GM12878 (cell line): Measurements from ENCODE around the gene MTCH2. TPM values are rescaled to one million over a fixed set of nuclear protein-coding genes. Genes with fewer than 3 reads are reported as not detected.

ENCODE experiments used
- ATAC-seq: fragments of 200-7000 bp; cut with Tn5 transposase; 3 replicates; pipeline ENCODE4 v1.9.1; 2020; ENCODE audit warnings: mild to moderate bottlenecking, moderate library complexity
- BruUV-seq: library from RNA; stranded (reverse); fragments of 400-500 nt; replicated peaks from 2 replicates; lab custom pipeline; 2021; lab: Mats Ljungman, UMichigan
- CTCF ChIA-PET: fragments of 300-600 bp; sonication (Branson Sonifier 250); formaldehyde crosslinking; extraction: SDS; loops from one replicate; lab custom pipeline; 2021; ENCODE audit warnings: inconsistent platforms; lab: Yijun Ruan, JAX
- POLR2A ChIA-PET: fragments of 350-600 bp; formaldehyde crosslinking; extraction: SDS; loops from one replicate; lab custom pipeline; 2021; ENCODE audit warnings: inconsistent platforms; lab: Charles Lee
- RAD21 ChIA-PET: fragments of 300-600 bp; sonication (Branson Sonifier 250); formaldehyde crosslinking; loops from one replicate; lab custom pipeline; 2023; ENCODE audit warnings: antibody characterized with exemption; ENCODE audit not compliant: unreplicated experiment; lab: Charles Lee
- SMC1A ChIA-PET: fragments of 300-600 bp; sonication (Branson Sonifier 250); formaldehyde crosslinking; loops from one replicate; lab custom pipeline; 2023; ENCODE audit not compliant: unreplicated experiment, uncharacterized antibody; lab: Charles Lee
- DNase-seq: peaks from one replicate; pipeline ENCODE4 v3.0.0-alpha.2; 2011; ENCODE audit warnings: low read depth, low spot score
- FAIRE-seq: peaks from 3 replicates; lab custom pipeline; 2011; peaks lifted over from hg19 to GRCh38; lab: Jason Lieb, UNC
- H2AFZ ChIP-seq: 2 replicates; pipeline ENCODE4 v1.6.0; 2011; ENCODE audit warnings: low read depth, low read length, control low read depth; ENCODE audit not compliant: control insufficient read depth
- H3K27ac ChIP-seq: 2 replicates; pipeline ENCODE4 v1.5.1; 2011; ENCODE audit warnings: control low read depth; ENCODE audit not compliant: control insufficient read depth, insufficient read depth
- H3K27me3 ChIP-seq, 2 experiments: replicated peaks in 1 of 2; 2 replicates each; pipeline versions ENCODE4 v1.6.0 to v1.6.1; 2011; ENCODE audit warnings: low read length in 1 of 2; ENCODE audit not compliant: control insufficient read depth in 2 of 2, insufficient read depth in 2 of 2
- H3K36me3 ChIP-seq, 2 experiments: 2 replicates each; pipeline ENCODE4 v1.5.1; 2011; ENCODE audit warnings: low read length in 1 of 2; ENCODE audit not compliant: control insufficient read depth in 2 of 2, insufficient read depth in 2 of 2
- H3K4me1 ChIP-seq: 2 replicates; pipeline ENCODE4 v1.6.1; 2011; ENCODE audit warnings: mild to moderate bottlenecking, low read length, moderate library complexity, mixed read lengths; ENCODE audit not compliant: control insufficient read depth, insufficient read depth
- H3K4me2 ChIP-seq: 2 replicates; pipeline ENCODE4 v1.6.0; 2011; ENCODE audit warnings: control low read depth; ENCODE audit not compliant: control insufficient read depth, insufficient read depth
- H3K4me3 ChIP-seq: fragments of 200-600 bp; sonication (generic); 2 replicates; pipeline ENCODE4 v1.5.1; 2016
- H3K79me2 ChIP-seq: 2 replicates; pipeline ENCODE4 v1.6.0; 2011; ENCODE audit warnings: low read length; ENCODE audit not compliant: control insufficient read depth, insufficient read depth
- H3K9ac ChIP-seq: 2 replicates; pipeline ENCODE4 v1.8.0; 2011; ENCODE audit warnings: low read length, control low read depth, mixed read lengths; ENCODE audit not compliant: control insufficient read depth, insufficient read depth
- H3K9me3 ChIP-seq: replicated peaks from 3 replicates; pipeline ENCODE4 v1.5.1; 2011; ENCODE audit warnings: mild to moderate bottlenecking, low read length; ENCODE audit not compliant: control insufficient read depth, insufficient read depth
- H4K20me1 ChIP-seq: 2 replicates; pipeline ENCODE4 v1.6.0; 2011; ENCODE audit not compliant: control insufficient read depth, insufficient read depth
- E2F4 ChIP-seq: IDR thresholded peaks from 2 replicates; pipeline ENCODE4 v1.6.1; 2012; ENCODE audit warnings: low read depth, low read length, improper control_type of control experiment
- E4F1 ChIP-seq: fragments of 450-650 bp; IDR thresholded peaks from 2 replicates; pipeline ENCODE4 v1.6.1; 2018; ENCODE audit warnings: borderline replicate concordance, mild to moderate bottlenecking; ENCODE audit not compliant: partially characterized antibody
- NFXL1 ChIP-seq: fragments of 450-650 bp; IDR thresholded peaks from 2 replicates; pipeline ENCODE4 v1.6.1; 2017; ENCODE audit warnings: antibody characterized with exemption, mild to moderate bottlenecking, borderline replicate concordance
- PBX3 ChIP-seq: IDR thresholded peaks from 2 replicates; pipeline ENCODE4 v1.6.1; 2011; ENCODE audit warnings: mild to moderate bottlenecking, low read depth, low read length, moderate library complexity; ENCODE audit not compliant: insufficient replicate concordance
- POLR2A ChIP-seq: IDR thresholded peaks from 2 replicates; pipeline ENCODE4 v1.6.1; 2011; ENCODE audit warnings: low read depth, mild to moderate bottlenecking, low read length
- RAD21 ChIP-seq: IDR thresholded peaks from 2 replicates; pipeline ENCODE4 v1.6.1; 2011; ENCODE audit warnings: mild to moderate bottlenecking, low read depth, low read length, moderate library complexity; ENCODE audit not compliant: insufficient read depth
- SIX5 ChIP-seq: IDR thresholded peaks from 2 replicates; pipeline ENCODE4 v1.6.1; 2011; ENCODE audit warnings: mild to moderate bottlenecking, low read depth, low read length, moderate library complexity; ENCODE audit not compliant: severe bottlenecking
- SKIL ChIP-seq: fragments of 450-650 bp; IDR thresholded peaks from 2 replicates; pipeline ENCODE4 v1.6.1; 2017; ENCODE audit warnings: mild to moderate bottlenecking, low read depth, inconsistent platforms; ENCODE audit not compliant: poor library complexity, severe bottlenecking
- USF1 ChIP-seq: IDR thresholded peaks from 2 replicates; pipeline ENCODE4 v1.6.1; 2011; ENCODE audit warnings: borderline replicate concordance, low read depth, mild to moderate bottlenecking, moderate library complexity, mixed read lengths, low read length; ENCODE audit not compliant: insufficient read depth; ENCODE audit errors: extremely low read length
- YY1 ChIP-seq: IDR thresholded peaks from 2 replicates; pipeline ENCODE4 v1.6.1; 2011; ENCODE audit warnings: low read depth, mild to moderate bottlenecking, low read length
- in situ Hi-C: fragments of 300-500 bp; cut with MboI; formaldehyde crosslinking; loops from 9 replicates; pipeline ENCODE4 v1.14.3; 2018; ENCODE audit warnings: mixed read lengths
- intact Hi-C: fragments of 100-400 bp; cut with micrococcal nuclease; formaldehyde crosslinking; loops from one replicate; pipeline ENCODE4 v1.14.2; 2022; ENCODE audit not compliant: unreplicated experiment
- polyA plus RNA-seq, 11 experiments: library from polyadenylated mRNA; depleted of rRNA in 4 of 11; unstranded in 6 of 11; stranded (reverse) in 5 of 11; fragments of >200 nt; fragmentation: Nextera tagmentation in 4 of 11; fragmentation: Illumina TruSeq in 1 of 11; extraction: Ambion mirVana in 4 of 11; extraction: Trizol in 1 of 11; gene quantifications; 1 replicate in 1 of 11; 2 replicates in 10 of 11; pipeline versions ENCODE4 v1.2.1 to v1.2.3, GENCODE V29; 2011 to 2016; ENCODE audit warnings: inconsistent platforms in 2 of 11, missing spikeins in 2 of 11, low read depth in 1 of 11
- total RNA-seq, 4 experiments: library from RNA; depleted of rRNA in 3 of 4; stranded (reverse); fragments of >200 nt in 3 of 4; fragmentation: Illumina TruSeq in 1 of 4; extraction: Trizol in 1 of 4; gene quantifications; 2 replicates each; pipeline versions ENCODE4 v1.2.1 to v1.2.3, GENCODE V29; 2013 to 2021

Gene MTCH2
- total and polyA plus RNA-seq, 10 of the 15 experiments (the other 5 are each of a cell fraction or from before 2014, with no cell fraction given) = 72.4 to 341 (median 144) TPM

GRCh38 chr11:47616726-47617416 lies 25.5 kb downstream of the MTCH2 start (continued):
- peak; percentile 26 for TF ChIP-seq SKIL
- TF ChIP-seq PBX3 = no peak
- TF ChIP-seq YY1 = peak; percentile 66
- no peak for TF ChIP-seq E2F4
- peak; percentile 94 for TF ChIP-seq RAD21
- TF ChIP-seq, all 136 proteins: peak for 7

- no peaks in the 10 kb centered on the region for H3K27me3 ChIP-seq
- RAD21 ChIA-PET = interaction anchor here (1.0 kb wide), 1 partner anchor 162 kb away, joined by 3 read pairs; no protein-coding TSS in a partner anchor
- no peak for FAIRE-seq
Measured at GRCh38 chr11:47615249-47615648, 27.1 kb downstream of the MTCH2 start.

More at GRCh38 chr11:47615249-47615648, 27.1 kb downstream of the MTCH2 start:
- TF ChIP-seq POLR2A (no peak), NFXL1 (no peak), E4F1 (no peak), SIX5 (no peak), USF1 (no peak)
- ATAC-seq (no peak), DNase-seq (no peak)
- Histone ChIP-seq H3K4me3 (no peak overlapping the region), H3K9me3 (no peaks in the 10 kb centered on the region), H3K79me2 (no peaks in the 10 kb centered on the region), H3K36me3 (peaks cover 0 to 9% of the 10 kb centered on the region in 2 experiments; a peak in 1 of 4 replicates), H4K20me1 (no peaks in the 10 kb centered on the region), H3K9ac (no peak overlapping the region), H3K4me2 (no peak overlapping the region), H3K4me1 (peaks cover 20% of the 10 kb centered on the region), H2AFZ (no peak overlapping the region), H3K27ac (no peak overlapping the region)
- CTCF ChIA-PET = interaction anchor here (2.6 kb wide), 1 partner anchor 8 kb away, joined by 13 read pairs; no protein-coding TSS in a partner anchor
- in situ Hi-C loops = no loop called here
- intact Hi-C loops = no loop called here
- BruUV-seq = no TSS peak
- POLR2A ChIA-PET = interaction anchor here (0.7 kb wide), 2 partner anchors 138 to 445 kb away, joined by 3 to 8 read pairs; no protein-coding TSS in a partner anchor
- SMC1A ChIA-PET = interaction anchor here (0.7 to 1.1 kb wide), 2 partner anchors 51 to 116 kb away, joined by 3 read pairs; no protein-coding TSS in a partner anchor
